Ascending aorta (tissue), 2 donors: ENCODE measurements around the gene ZNF462. TPM values are rescaled to one million over a fixed set of nuclear protein-coding genes. Genes with fewer than 3 reads are reported as not detected.

ENCODE experiments used
- DNase-seq, 2 donors: peaks; one replicate each; pipeline ENCODE4 v3.0.0-alpha.2; 2019; ENCODE audit warnings: low spot score in 2 of 2
- H3K27ac ChIP-seq, 2 donors: fragments of 200-600 bp; sonication (generic); one replicate each; pipeline ENCODE4 v1.5.1; 2016 to 2017; ENCODE audit warnings: mild to moderate bottlenecking in 1 of 2
- H3K27me3 ChIP-seq: fragments of 200-600 bp; sonication (generic); one replicate; pipeline ENCODE4 v1.5.1; 2017
- H3K36me3 ChIP-seq, 2 donors: fragments of 200-600 bp; sonication (generic); one replicate each; pipeline ENCODE4 v1.5.1; 2016
- H3K4me1 ChIP-seq, 2 donors: fragments of 200-600 bp; sonication (generic); one replicate each; pipeline ENCODE4 v1.5.1; 2016 to 2017; ENCODE audit warnings: mild to moderate bottlenecking in 1 of 2
- H3K4me3 ChIP-seq, 2 donors: fragments of 200-600 bp; sonication (generic); one replicate each; pipeline ENCODE4 v1.5.1; 2016 to 2017; ENCODE audit warnings: mild to moderate bottlenecking in 1 of 2
- H3K9me3 ChIP-seq, 2 donors: fragments of 200-600 bp; sonication (generic); one replicate each; pipeline ENCODE4 v1.5.1; 2016
- CTCF ChIP-seq, 3 experiments: fragments of 200-600 bp in 2 of 3; fragments of 450-650 bp in 1 of 3; sonication (generic) in 2 of 3; IDR thresholded peaks; one replicate each; pipeline ENCODE4 v1.5.1; 2016 to 2019; ENCODE audit warnings: antibody characterized with exemption in 3 of 3, mild to moderate bottlenecking in 1 of 3, moderate library complexity in 1 of 3
- intact Hi-C: fragments of 100-400 bp; cut with DNase I; formaldehyde crosslinking; loops from one replicate; pipeline ENCODE4 v1.15.1; 2023
- total RNA-seq: library from RNA; depleted of rRNA; stranded (reverse); fragments of >200 nt; gene quantifications from one replicate; pipeline ENCODE4 v1.1.0, GENCODE V29; 2016

The ZNF462 gene
- total RNA-seq, 1 donor from 2014 or later, result 8.8 TPM

- no peaks in the 10 kb centered on the region for H3K9me3 ChIP-seq
- H3K4me3 ChIP-seq, result no peak overlapping the region
- intact Hi-C loops, result no loop called here
- H3K4me1 ChIP-seq, result no peaks in the 10 kb centered on the region
- H3K27me3 ChIP-seq, result no peaks in the 10 kb centered on the region
- H3K27ac ChIP-seq, result no peak overlapping the region
- peaks cover 0 to 48% of the 10 kb centered on the region in 2 donors for H3K36me3 ChIP-seq
- DNase-seq, result no peak
- no peak for TF ChIP-seq CTCF (IDR thresholded peaks at IDR 0.05)
These were observed 65.4 kb downstream of the ZNF462 start for GRCh38 chr9:106928350-106928749.

GRCh38 chr9:106929471-106930177 lies 66.7 kb downstream of the ZNF462 start:
- H3K4me3 ChIP-seq, result no peak overlapping the region
- no peak for TF ChIP-seq CTCF (IDR thresholded peaks at IDR 0.05)
- H3K36me3 ChIP-seq, result peaks cover 0 to 35% of the 10 kb centered on the region in 2 donors
- no peaks in the 10 kb centered on the region for H3K27me3 ChIP-seq
- no peak overlapping the region for H3K27ac ChIP-seq
- intact Hi-C loops, result no loop called here
- no peaks in the 10 kb centered on the region for H3K9me3 ChIP-seq
- DNase-seq, result no peak
- H3K4me1 ChIP-seq, result no peaks in the 10 kb centered on the region

DNA sequence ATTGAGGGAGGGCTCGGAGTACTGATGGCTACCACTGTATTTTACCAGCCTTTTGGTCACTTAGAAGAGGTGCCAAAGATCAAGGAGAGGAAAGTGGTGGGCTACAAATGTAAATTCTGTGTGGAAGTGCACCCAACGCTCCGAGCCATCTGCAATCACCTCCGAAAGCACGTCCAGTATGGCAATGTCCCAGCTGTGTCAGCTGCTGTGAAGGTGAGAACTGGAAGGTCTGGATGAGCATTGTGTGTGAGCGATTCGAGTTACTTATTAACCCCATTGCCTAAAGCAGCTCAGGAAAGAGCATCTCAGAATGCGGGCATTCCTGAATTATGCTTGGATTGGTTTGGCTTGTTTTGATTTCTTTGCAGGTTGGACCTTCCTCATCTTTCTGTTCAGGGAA lies 67.5 kb downstream of the ZNF462 start:
- Histone ChIP-seq H3K4me1 (no peaks in the 10 kb centered on the region), H3K4me3 (no peak overlapping the region), H3K27ac (no peak overlapping the region), H3K27me3 (no peaks in the 10 kb centered on the region), H3K9me3 (no peaks in the 10 kb centered on the region), H3K36me3 (peaks cover 0 to 29% of the 10 kb centered on the region in 2 donors)
- DNase-seq, result no peak
- no peak for TF ChIP-seq CTCF (IDR thresholded peaks at IDR 0.05)
- intact Hi-C loops, result no loop called here

- no peak for TF ChIP-seq CTCF (IDR thresholded peaks at IDR 0.05)
- Histone ChIP-seq H3K4me3 (no peak overlapping the region), H3K27me3 (no peaks in the 10 kb centered on the region), H3K9me3 (no peaks in the 10 kb centered on the region), H3K36me3 (peaks cover 0 to 33% of the 10 kb centered on the region in 2 donors), H3K27ac (no peak overlapping the region), H3K4me1 (no peaks in the 10 kb centered on the region)
- DNase-seq, result no peak
- intact Hi-C loops, result no loop called here
These were observed 68.5 kb downstream of the ZNF462 start for GRCh38 chr9:106931466-106931865.

GRCh38 chr9:106932178-106932577 lies 69.2 kb downstream of the ZNF462 start:
- Histone ChIP-seq H3K4me1 (no peaks in the 10 kb centered on the region), H3K36me3 (peaks cover 0 to 32% of the 10 kb centered on the region in 2 donors), H3K4me3 (no peak overlapping the region), H3K27ac (no peak overlapping the region), H3K27me3 (no peaks in the 10 kb centered on the region), H3K9me3 (no peaks in the 10 kb centered on the region)
- intact Hi-C loops, result no loop called here
- TF ChIP-seq CTCF (IDR thresholded peaks at IDR 0.05), result no peak
- no peak for DNase-seq
